CD4-positive, alpha-beta T cell treated with Interleukin-17A for 4 hours (primary cell): ENCODE data around the gene ZBTB48.
A peak's percentile ranks its signal among the peaks of the same experiment; 100 is the strongest.
"Not testable (repeated sequence)": the region's sequence is repeated elsewhere in the genome, so short reads cannot be mapped to it uniquely, and the experiment has no call there.

ENCODE experiments used
- DNase-seq: peaks from one replicate; pipeline ENCODE4 v3.0.0-alpha.2; 2020; ENCODE audit warnings: mixed read lengths

Gene ZBTB48

DNA sequence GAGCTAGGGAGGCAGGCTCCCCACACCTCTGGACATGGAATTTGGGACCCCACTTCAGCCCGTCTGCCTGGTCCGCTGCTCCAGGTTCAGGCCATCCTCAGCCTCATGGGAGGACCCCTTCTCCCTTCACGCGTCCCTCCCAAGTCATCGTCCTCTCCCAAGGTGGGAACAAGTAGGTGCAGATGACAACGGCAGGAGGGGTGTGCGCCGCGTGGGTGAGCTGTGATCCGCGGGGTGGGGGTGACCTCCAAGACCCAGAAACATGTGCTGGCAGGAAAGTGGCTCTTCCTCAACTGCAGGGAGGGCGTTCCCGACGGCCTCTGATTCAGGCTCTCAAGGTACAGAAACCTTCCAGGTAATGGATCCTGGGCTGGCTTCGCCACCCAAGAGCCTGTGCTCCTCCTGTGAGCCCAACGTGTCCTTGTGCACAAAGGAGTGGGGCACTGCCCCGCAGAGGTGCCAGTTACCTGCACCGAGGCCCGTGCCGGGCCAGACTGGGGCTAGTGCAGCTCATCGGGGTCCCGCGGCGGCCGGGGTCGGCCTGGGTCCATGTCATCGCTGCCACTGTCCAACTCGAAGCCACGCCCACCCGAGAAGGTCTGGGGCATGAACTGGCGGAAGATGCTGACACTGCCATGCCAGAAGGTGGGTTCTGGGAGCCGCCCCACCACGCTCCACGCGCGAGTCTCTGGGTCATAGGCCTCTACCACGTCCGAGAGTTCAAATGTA lies 13.2 kb downstream of the ZBTB48 start:
- no peak for DNase-seq

DNA sequence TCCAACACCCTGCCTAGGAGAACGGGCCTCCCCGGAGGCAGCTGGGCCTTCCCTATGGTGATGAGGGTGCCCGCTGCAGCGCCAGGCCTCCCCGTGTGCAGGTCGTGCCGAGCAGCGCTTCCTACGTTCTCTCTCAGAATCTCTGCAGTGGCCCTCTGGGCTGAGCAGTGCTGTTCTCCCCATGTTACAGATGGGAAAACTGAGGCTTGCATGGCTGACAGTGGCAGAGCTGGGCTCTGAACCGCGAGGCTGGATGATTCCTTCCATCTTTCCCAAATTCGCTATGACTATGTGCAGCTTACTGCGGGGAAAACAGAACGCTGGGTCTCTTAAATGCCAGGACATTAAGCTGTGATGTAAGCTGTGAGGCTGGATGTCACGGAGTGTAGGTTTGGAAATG lies 14.0 kb downstream of the ZBTB48 start:
- DNase-seq, result no peak

DNA sequence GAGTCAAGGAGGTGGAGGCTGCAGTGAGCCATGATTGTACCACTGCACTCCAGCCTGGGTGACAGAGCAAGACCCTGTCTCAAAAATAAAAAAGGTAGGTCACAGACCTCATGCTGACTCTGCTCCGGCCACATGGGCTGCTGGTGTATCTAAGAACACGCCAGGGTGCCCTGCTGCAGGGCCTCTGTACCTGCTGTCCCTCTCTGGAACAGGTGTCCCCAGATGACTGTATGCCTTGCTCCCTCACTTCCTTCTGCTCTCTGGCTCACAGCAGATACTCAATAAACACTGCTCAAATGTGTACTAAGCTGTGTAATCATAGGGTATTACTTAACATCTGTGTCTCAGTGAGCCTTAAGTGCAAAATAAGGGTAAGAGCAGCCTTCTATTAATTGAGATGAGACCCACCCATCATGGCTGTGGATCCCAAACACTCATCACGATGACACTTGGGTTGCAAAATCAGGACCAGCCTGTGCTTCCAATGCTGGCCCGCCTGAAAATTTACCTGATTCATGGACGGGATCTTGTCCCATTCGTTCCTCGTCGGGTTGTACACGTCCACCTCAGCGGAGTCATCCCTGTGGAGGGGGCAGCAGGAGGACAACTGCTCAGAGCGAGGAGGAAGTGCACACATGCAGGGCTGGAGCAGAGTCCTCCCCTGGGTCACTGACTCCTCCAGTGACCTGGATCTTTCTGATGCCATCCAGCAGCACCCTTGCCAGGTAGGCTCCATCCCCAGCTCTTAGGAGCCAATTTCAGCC lies 15.4 kb downstream of the ZBTB48 start:
- no peak for DNase-seq

DNA sequence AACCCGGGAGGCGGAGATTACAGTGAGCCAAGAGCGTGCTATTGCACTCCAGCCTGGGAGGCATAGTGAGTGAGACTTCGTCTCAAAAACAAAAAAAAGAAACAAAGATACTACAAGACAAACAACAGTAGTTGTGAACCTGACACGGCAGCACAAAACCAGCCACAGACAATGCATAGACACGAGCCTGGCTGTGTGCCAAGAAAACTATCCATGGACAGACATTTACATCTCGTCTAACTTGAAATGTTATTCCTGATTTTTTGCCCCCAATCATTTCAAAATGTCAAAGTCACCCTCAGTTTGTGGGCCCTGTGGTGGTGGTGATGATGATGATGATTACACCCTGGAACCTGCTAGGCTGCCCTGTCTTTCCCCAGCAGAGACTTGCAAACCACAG lies 16.6 kb downstream of the ZBTB48 start:
- DNase-seq, result no peak

DNA sequence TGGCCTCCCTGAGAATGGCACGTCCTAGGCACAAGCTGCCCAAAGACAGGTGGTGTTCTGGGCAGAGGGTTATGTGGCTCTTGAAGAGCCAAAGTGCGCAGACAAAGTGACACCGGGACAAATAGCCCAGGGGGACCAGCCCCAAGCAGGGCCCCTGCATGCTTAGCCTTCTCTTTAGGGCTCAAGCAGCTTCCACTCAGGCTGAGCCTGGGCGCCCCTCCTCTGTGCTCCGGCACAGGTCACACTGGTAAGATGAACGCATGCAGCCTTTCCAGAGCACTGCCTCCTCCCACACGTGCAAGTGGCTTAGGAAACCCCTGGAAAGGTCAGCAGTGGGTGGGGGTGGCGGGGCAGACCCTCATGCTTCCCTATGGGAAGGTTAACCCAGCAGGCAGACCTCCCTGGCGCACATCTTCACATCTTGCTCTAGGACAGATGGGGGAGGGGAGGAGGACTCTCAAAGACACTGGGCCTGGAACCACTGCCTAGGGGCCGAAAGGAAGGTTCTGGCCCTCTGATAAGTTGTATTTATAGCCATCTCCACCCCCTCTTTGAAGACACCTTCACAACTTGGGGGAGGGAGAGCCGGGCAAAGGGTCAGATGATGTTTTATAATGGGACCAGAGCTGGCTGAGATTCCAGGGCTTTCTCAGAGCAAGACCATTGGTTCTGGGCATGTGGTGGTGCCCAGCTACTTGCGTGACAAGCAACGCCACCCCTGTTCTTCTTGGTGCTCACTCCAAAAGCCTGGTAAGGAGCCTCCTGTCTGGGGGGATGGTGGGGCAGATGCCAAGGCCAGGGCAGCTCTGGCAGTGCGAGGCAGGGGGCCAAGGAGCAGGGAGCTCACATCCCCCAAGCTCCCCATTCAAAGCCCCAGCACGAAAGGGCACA lies 17.3 kb downstream of the ZBTB48 start:
- DNase-seq, result no peak

DNA sequence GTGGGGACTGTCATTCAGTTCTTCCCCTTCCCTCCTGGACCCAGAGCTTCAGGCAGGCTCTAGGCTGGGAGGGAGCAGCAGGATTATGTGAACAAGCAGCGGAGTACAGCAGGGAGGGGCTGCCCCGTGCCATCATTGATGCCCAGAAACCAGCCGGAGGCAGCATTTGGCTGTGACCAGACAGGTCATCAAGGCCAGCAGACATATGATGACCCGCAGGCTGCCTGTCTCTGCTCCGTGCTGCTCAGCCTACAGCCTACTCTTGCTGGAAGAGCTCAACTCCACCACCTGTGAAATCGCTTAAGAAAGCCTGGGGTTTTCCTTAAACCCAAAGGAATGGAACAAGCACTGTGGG lies 18.0 kb downstream of the ZBTB48 start:
- DNase-seq, result no peak

DNA sequence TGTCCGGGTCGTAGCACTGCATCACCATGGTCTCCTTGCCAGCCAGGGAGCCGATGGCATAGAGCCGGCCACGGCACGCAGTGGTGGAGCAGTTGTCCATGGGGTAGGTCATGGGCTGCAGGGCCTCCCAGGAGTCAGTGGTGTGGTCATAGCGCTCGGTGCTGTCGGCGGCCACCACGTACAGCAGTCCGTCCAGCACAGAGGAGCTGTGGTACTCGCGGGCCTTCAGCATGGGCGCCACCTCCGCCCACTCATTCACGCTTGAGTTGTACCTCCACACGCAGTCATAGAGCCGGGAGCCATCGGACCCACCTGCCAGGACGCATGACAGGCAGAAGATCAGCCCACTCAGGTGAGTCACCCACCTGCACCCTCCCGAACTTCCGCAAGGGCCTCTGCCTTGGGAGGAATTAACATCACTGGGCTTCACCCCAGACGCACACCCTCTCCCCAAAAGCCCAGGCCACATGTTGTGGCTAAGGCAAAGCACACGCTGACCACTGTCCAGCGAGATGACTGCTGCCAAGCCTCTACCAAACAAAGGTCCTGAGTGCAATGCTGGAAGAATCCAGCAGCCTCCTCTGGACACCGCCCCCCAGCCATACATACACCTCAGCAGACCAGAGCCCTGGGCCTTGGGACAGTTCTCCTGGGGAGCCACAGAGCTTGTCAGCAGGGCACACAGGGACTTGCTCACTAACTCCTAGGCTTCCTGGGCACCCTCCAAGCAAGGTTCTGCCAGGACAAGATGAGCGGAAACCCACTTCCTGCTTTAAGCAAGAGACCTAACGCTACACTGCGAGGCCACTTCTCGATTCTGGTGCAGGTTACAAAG lies 19.6 kb downstream of the ZBTB48 start:
- DNase-seq, result peak; percentile 71

DNA sequence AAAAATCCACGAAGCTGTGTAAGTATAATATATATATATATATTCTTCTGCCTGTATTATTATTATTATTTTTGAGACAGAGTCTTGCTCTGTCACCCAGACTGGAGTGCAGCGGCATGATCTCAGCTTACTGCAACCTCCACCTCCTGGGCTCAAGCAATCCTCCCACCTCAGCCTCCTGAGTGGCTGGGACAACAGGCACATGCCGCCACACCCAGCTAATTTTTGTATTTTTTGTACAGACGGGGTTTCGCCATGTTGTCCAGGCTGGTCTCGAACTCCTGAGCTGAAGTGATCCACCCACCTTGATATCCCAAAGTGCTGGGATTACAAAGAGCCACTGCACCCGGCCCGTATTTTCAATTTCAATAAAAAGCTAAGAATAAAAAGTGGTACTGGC lies 20.2 kb downstream of the ZBTB48 start:
- not testable (repeated sequence) for DNase-seq

DNA sequence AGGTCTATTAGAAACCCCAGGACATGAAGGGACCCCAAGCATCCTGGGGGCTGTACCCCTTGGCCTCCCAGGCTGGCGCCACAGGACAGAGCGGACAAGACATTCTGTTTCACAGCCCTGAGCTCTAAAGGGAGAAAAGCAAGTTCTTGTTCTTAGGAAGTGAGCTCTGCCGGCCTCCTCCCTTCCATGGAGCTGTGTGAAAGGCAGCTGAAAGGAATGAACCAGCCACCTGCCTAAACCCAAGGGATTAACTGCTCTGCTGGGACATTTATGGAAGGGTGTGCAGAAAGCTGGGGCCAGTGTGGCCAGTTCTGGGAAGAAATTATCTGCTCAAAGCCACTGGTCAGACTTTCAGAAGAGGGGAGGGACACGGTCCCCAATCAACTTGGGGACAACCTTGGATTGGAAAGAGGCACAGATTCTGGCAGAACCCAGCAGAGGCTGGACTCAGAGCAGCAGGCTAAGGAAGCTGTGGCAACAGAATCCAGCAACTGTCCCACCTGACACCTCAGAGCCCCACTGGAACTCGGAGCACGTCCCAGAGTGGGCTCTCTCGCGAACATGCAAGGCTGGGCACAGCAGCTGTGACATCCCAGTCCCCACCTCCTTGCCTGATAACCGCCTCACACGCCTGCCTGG lies 20.7 kb downstream of the ZBTB48 start:
- no peak for DNase-seq

DNA sequence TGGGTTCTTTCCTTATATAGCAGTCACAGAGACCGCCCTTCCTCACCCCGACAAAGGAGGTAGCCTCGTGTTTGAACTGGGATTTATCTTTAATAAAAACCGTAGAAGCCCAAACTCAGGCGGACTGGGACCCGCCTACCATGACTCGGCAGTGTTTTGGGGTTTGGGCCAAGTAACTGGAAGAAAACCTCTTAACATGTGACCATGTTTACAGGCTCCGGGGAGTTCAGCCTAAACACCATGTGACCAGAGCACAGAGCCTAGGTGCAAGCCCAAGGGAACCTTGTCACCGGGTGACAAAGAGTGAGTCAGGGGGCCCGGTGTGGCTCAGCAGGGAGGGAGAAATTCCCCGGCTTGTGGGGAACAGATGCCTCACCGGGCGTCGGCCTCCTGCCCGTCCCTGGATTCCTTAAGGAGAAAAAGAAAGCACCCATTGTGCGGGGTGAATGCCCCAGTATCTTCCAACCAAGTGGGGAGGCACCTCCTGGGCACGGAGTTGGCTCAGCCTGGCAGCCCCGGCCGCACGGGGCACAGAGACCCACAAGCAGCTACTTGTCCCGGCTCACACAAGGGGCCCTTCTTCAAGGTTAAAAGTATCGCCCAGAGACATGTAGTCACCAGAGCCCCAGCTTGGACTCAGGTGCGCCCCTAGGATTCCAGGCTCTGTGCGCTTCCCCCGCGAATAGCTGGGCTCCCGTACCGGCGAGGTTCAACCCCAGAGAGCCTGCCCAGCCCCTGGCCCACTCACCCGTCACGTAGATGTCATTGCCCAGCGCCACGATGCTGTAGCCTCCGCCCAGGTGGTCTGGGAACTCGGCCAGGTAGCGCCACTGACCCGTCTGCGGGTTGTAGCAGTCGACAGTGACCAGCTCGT lies 21.5 kb downstream of the ZBTB48 start:
- DNase-seq, result peak; percentile 82

DNA sequence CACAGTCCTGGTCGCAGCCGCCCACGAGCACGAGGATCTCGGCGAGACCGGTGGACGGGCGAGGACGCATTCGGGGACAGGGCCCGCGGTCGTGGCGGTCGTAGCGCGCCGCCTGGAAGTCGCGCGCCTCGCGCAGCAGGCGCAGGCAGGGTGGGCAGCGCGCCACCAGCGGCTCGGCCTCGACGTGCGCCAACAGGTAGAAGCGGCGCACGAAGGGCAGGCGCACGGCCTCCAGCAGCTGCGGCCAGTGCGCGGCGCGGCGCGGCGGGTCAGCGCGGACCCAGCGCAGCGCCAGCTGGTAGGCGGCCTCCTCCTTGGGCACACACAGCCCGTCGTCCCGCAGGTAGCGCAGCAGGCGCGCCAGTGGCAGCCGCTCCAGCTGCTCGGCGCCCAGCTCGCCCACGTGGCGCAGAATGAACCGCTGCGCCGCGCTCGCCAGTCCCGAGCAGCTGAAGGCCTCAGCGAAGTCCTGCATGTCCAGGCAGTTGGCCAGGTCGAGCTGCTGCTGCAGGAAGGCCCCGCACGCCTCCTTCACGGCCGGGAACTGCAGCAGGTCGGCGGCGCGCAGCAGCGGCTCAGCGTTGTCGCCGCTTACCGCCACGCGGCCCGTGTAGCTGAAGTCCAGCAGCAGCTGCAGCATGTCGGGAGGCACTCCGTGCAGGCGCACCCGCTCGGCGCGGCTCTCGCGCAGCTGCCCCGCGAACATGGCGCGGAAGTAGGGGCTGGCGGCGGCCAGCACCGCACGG lies 22.3 kb downstream of the ZBTB48 start:
- DNase-seq, result peak; percentile 54

DNA sequence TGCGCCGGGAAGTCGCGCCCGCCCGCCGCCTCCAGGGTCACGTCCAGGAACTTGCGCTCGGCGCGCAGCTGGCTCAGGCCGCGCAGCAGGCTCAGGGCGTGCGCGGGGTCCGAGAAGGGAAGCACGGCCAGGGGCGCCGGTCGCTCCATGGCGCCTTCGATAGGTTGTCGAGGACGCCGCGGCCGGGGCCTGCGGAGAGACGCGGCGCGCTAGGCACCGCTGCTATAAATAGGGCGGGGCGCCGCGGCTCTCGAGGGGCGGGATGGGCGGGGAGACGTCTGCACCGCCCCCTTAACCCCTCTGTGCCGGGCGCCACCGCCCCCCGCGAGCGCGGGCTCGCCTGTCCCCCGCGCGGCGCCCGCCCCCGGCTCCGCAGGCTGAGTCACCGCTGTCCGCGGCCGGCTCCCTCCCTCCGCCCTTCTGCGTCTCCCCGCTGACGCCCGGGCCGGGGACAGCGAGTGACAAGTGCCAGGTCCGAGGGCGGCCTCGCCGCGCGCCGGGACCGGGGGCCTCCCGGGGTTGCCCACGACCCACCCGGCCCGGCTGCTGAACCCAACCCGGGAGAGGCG lies 23.0 kb downstream of the ZBTB48 start, which contains the start of gene KLHL21:
Gene KLHL21 (minus strand): TSS at position 201 of the 569 bp plus-strand sequence. CDS start 52 bp downstream, at position 149.
- DNase-seq, result peak; percentile 94

DNA sequence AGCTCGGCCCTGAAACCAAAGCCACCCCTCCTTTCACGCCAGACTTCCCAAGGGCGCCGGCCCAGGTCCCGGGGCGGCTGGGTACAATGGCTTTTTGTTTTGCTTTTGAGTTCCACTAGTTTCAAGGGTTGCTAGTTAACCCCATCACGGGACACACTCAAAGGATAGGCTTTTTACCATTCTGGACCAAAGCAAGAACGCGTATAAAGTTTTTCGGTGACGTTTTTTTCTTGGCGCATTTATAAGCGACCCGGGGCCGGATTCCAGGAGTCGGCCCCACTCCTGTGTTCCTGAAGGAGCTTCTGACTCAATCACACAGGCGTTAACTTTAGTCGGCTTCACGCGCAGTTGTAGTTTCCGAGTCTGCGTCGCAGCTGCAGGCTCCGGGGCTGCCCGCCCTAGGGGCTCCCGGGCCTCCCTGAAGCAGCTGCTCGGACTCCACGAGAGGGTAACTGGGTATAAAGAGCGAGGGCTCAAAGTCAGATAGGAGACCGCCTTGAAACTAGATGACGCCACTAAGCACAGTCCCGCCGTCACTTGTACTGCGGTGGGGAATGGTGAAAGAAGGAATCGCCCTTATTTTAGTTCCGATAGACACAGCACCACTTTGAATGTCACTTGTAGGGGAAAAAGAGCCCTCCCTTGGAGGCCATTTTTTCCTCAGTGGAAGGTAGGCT lies 23.6 kb downstream of the ZBTB48 start:
- peak; percentile 65 for DNase-seq

DNA sequence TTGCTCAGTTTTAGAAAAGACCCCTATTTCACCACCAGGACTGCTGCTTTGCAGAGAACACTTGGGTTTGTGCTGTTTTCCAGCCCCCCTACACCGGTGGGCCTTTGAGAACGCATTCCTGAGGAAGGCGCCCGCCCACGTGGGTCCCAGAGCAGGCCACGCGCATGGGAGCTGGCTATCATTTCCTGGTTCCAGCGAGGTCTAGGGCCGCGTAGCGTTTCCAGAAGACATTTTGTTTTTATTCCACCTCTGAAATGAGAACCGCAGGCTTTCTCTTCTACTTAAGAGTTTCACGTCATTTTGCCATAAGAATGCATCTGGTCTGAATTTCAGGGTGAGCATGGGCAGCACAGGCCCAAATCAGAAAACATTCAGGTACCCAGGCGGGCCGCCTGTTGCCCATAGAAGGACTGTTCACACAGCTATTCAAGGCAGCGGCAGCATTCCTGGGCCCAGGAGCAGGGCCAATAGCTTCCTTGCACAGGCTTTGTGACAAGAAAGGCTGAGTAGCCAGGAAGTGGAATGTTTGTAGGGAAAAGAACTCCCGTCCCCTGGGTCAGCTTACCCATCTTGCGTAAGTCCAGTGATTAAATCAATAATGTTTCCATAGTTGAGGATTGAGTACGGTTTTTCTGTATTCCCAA lies 24.2 kb downstream of the ZBTB48 start:
- DNase-seq, result peak; percentile 42

DNA sequence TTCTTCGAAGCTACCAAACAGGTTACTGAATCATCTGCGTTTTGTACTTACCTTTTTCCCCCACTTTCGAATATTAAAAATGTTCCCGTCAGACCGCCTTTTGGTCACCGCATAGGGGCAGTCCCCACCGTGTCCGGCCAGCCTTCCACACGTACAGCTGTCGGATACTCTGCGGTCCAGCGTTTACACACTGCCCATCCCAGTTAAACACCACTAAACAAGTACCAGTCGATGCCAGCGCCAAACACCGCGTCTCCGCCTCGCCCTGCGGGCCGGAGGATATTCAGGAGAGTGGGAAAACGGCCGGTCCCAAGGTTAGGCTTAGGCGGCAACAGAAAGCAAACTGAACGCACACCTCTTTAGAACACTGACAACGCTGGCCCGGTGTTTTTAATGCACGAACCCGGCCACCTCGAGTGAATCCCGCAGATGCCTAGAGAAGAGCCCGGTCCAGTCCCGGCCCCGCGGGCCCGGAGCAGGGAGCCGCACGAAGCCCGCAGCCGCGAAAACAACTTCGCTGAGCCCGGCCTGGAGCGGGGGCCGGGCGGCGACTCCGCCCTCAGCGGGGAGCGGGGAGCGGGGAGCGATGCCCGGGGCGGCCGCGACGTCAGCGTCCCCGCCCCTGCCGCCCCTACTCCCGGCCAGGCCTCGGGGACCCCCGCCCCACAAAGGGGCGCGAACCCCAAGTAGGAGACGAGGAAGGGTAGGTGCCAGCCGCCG lies 33.0 kb downstream of the ZBTB48 start:
- no peak for DNase-seq

DNA sequence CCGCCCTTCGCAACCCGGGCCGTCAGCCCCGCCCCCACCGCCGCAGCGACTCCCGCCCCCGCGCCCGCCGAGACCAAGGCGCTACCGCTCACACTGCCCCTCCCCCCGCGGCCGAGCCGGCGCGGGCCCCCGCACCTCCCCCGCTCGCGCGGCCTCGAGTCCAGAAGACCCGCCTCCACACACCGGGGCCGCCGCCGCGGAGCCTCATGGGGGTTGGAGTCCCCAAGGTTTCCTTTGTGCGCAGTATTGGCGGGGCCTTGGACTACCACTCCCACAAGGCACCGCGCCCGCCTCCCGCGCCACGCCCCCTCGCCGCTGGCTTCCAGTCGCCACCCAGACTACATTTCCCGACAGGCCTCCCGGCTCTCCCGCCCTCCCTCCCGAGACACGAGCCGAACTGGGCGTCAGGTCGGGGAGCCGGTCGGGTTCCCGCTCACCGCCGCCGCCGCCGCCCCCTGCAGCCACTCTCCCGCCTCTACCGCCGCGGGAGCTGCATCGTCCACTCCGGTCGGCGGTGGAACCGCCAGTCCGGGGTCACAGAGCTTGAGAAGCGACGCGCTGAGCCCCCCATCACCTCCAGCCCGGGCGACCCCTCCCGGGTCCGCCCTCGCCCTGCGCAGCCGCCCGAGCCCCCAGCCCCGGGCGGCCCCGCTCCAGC lies 33.7 kb downstream of the ZBTB48 start, which contains the start of gene PHF13:
Gene PHF13 (plus strand): TSS at position 371 of the 658 bp plus-strand sequence. CDS start 336 bp downstream, outside the sequence.
- peak; percentile 100 for DNase-seq
